Mucosa of rectum (tissue), 2 donors: ENCODE results near the gene NHEJ1.

Source experiments
- H3K27ac ChIP-seq, 2 donors: one replicate each; pipeline ENCODE4 v1.7.0; 2013; ENCODE audit warnings: inconsistent platforms in 2 of 2, low read depth in 2 of 2, low read length in 2 of 2
- H3K27me3 ChIP-seq, 2 donors: one replicate each; pipeline ENCODE4 v1.7.0; 2013; ENCODE audit warnings: low read length in 2 of 2; ENCODE audit not compliant: control insufficient read depth in 2 of 2, insufficient read depth in 2 of 2
- H3K36me3 ChIP-seq, 2 donors: one replicate each; pipeline ENCODE4 v1.7.0; 2013; ENCODE audit warnings: low read length in 2 of 2; ENCODE audit not compliant: control insufficient read depth in 2 of 2, insufficient read depth in 2 of 2
- H3K4me1 ChIP-seq, 2 donors: one replicate each; pipeline ENCODE4 v1.7.0; 2013; ENCODE audit warnings: low read length in 2 of 2, mild to moderate bottlenecking in 1 of 2; ENCODE audit not compliant: control insufficient read depth in 2 of 2, insufficient read depth in 2 of 2
- H3K4me3 ChIP-seq, 2 donors: one replicate each; pipeline ENCODE4 v1.7.0; 2013; ENCODE audit warnings: low read length in 2 of 2
- H3K9ac ChIP-seq, 2 donors: one replicate each; pipeline ENCODE4 v1.7.0; 2013; ENCODE audit warnings: low read length in 2 of 2, low read depth in 1 of 2, mild to moderate bottlenecking in 1 of 2
- H3K9me3 ChIP-seq, 2 donors: one replicate each; pipeline ENCODE4 v1.7.0; 2013; ENCODE audit warnings: low read length in 2 of 2; ENCODE audit not compliant: control insufficient read depth in 2 of 2
- donor health status: healthy.
- donor health status: Normal muscosa, but diverticular disease.

Gene NHEJ1

DNA sequence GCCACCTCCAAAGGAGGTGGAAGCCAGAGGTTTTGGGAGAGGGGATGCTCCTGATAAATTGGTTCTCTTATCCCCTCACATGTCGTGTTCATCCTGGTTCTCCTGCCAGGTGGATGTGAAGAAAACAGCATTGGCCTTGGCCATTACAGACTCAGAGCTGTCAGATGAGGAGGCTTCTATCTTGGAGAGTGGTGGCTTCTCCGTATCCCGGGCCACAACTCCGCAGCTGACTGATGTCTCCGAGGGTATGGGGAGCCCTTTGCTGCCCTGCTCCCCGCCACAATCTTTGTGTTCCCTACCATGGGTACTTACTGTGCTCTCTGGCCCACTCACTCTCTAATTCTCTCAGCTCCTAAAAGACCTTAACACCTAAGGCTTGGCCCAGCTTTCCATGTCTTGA is 20.9 kb upstream of the NHEJ1 start:
- Histone ChIP-seq H3K36me3 (peaks cover 45 to 50% of the 10 kb centered on the region in 2 donors), H3K27ac (no peak overlapping the region), H3K4me1 (peaks cover 24 to 29% of the 10 kb centered on the region in 2 donors), H3K9me3 (no peaks in the 10 kb centered on the region), H3K9ac (no peak overlapping the region), H3K27me3 (no peaks in the 10 kb centered on the region), H3K4me3 (no peak overlapping the region)

DNA sequence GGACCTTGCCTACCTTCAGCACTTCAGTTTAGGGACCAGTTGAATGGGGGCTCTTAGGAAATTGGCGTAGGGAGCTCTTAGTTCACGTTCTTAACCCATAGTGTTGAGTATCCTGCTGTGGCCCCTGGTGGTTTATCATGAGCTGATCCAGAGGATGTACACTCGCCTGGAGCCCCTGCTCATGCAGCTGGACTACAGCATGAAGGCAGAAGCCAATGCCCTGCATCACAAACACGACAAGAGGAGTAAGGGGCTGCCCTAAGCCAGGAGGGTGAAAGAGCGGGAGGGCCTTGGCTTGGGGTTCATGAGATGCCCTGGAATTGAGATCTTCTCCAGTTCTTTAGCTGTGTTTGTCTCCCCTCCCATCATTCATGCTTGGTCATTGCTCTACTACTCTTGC is 20.3 kb upstream of the NHEJ1 start:
- Histone ChIP-seq H3K36me3 (peaks cover 45 to 50% of the 10 kb centered on the region in 2 donors), H3K9ac (no peak overlapping the region), H3K27ac (no peak overlapping the region), H3K27me3 (no peaks in the 10 kb centered on the region), H3K9me3 (no peaks in the 10 kb centered on the region), H3K4me3 (no peak overlapping the region), H3K4me1 (peaks cover 25 to 32% of the 10 kb centered on the region in 2 donors)

DNA sequence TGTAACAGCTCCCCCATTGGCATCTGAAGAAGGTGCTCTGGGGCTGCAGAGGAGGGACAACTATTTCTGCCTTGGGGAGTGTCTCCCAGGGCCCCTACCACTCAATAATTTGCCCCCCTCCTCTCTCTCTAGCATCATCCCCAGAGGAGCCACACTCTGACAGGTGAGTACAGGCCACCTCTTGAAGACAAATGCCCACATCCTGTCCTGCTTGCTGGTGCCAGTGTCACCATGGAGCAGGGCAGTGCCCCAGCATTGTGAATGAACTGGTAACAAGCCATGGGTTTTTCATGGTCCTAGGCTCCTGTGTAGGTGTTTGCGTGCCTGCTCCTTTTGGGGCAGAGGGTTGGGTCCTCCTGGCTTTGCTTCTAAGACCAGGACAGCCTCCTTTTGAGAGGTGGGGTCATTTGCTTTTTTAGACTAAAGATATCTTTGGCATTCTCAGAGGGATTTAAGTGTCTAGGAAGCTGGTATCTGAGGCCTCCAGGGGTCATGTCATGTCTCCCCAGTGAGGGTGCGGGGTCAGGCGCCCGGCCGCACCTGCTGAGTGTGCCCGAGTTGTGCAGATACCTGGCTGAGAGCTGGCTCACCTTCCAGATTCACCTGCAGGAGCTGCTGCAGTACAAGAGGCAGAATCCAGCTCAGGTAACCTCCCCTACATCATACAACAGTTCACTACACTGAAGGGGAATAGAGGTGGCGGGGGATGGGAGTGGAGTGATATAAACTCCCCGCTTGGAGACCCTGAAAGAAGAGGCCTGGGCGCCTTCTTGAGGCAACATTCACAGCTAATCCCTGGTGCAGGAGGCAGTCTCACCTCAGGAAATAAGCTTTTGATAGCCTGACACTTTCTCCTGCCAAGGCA is 19.2 kb upstream of the NHEJ1 start:
- H3K9ac ChIP-seq = no peak overlapping the region
- H3K27me3 ChIP-seq = no peaks in the 10 kb centered on the region
- H3K9me3 ChIP-seq = no peaks in the 10 kb centered on the region
- H3K27ac ChIP-seq = no peak overlapping the region
- peaks cover 48 to 53% of the 10 kb centered on the region in 2 donors for H3K36me3 ChIP-seq
- H3K4me3 ChIP-seq = peak overlapping the region in 1 of 2 donors; percentile 95
- H3K4me1 ChIP-seq = peaks cover 33 to 39% of the 10 kb centered on the region in 2 donors

DNA sequence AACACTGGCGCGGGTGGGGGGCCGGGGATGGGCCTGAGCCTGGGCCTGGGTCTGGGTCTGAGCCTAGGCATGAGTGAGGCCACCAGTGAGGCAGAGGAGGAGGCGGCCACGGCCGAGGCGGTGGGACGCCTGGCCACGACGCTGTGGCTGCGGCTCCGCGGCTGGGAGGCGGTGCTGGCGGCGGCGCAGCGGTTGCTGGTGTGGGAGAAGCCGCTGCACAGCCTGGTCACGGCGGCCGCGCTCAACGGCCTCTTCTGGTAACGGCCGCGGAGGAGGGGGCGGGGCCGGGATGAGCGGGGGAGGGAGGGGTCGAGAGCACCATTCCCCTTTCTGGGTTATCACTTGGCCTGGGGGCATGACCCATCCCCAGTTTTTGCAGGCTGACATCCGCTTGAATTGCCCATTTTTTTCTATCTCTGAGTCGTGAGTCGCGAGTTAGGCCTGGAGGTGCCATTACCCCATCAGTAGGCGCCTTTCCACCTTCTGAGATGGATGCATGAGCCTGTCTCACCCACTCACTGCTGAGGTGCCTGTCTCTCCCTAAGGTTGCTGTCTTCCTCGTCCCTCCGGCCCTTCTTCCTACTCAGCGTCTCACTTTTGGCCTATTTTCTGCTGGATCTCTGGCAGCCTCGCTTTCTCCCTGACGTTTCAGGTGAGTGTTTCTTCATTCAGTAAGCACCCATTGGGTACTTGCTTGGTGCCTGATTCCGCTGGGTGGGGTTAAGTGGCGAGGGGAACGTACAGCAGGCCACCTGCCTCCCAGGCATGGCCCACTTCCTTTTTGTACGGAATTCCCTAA is 18.0 kb upstream of the NHEJ1 start:
- H3K9me3 ChIP-seq = no peaks in the 10 kb centered on the region
- H3K36me3 ChIP-seq = peaks cover 50 to 53% of the 10 kb centered on the region in 2 donors
- peaks cover 36 to 37% of the 10 kb centered on the region in 2 donors for H3K4me1 ChIP-seq
- peak overlapping the region; percentile 88 to 99 for H3K27ac ChIP-seq
- H3K9ac ChIP-seq = peak overlapping the region; percentile 78 to 97
- peak overlapping the region; percentile 95 to 98 for H3K4me3 ChIP-seq
- H3K27me3 ChIP-seq = no peaks in the 10 kb centered on the region

DNA sequence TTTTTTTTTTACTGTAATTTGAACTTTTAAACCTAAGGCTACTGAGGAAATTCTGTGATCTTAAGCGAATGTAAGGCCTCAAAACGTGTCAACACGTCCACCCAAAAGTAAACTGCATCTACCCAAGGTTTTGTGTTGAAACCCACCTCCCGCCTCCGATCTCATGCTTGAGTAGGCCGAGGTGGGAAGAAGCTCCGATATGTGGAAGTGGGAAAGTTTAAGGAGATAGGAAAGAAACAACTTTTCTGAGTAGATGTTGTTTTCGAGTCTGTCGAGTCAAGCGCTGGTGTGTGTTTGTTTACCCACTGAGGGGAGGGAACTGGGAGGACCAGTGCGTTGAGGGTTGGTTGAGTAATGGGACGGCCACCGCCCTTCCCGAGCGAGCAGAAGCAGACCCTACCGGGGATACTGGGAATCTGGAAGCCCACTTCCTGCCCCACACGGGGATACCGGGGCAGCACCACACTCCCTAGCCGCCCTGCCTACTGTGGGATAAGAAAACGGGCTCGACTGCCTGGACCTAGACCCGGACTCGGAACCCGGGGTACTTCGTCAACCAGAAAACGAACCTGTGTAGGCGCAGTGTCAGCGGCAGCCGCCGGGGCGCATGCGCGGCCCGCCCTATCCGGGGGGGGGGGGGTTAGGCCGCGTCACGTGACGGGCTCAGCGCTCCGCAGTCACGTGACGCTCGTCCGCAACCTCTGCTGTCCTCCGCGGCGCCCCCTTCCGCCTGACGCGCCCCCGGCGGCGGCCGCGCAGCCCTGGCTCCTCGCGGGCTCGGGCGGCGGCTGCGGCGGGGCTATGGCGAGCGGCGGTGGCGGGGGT is 17.1 kb upstream of the NHEJ1 start, which contains the start of gene RETREG2:
TSS of gene RETREG2 (plus strand) at position 724 of the 825 bp plus-strand sequence. CDS start at position 802, 78 bp downstream.
- Histone ChIP-seq H3K4me1 (peaks cover 30% of the 10 kb centered on the region in 2 donors), H3K27ac (peak within 1 kb of the TSS; percentile 99 to 100), H3K36me3 (peaks cover 50 to 53% of the 10 kb centered on the region in 2 donors), H3K9ac (peak within 1 kb of the TSS; percentile 97 to 98), H3K27me3 (no peaks in the 10 kb centered on the region), H3K4me3 (peak within 1 kb of the TSS; percentile 95 to 98), H3K9me3 (no peaks in the 10 kb centered on the region)

DNA sequence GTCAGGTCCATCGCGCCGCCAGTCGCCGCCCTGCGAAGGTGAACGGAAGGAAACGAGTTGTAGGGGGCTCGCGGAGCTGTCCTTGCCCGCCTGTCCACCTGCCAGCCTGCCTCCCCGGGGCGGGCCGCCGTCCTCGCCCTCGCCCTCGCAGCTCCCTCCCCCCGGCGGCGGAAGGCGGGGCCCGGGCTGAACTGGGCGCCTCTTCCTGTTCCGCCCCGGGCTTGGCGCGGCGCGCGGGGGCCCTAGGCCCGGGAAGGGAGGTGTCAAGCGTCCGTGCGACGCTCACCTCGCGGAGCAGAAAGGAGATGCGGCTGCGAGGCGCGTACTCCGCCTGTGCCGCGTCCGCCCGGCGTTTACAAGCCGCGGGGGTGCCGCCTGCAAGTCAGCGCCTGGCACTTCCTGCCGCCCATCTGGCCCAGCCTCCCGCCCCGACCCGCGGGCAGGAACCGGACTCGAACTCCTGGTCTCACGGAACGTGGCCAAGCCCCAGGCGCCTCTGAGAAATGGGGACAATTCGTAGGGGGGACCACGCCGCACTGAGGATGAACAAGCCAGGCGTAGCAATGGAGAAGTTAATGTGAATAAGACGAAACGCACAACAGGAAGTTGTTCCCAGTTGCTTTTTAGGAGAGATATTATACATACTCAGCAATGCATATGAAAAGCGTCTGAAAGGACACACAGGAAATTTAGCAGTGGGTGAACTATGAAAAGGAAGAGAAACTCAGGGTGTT is 16.4 kb upstream of the NHEJ1 start, which contains the start of gene CNPPD1:
TSS of gene CNPPD1 (minus strand) at position 108 of the 734 bp plus-strand sequence. CDS start at position 11, 97 bp downstream.
- H3K36me3 ChIP-seq = peaks cover 50 to 53% of the 10 kb centered on the region in 2 donors
- H3K4me1 ChIP-seq = peaks cover 22 to 25% of the 10 kb centered on the region in 2 donors
- H3K4me3 ChIP-seq = peak within 1 kb of the TSS; percentile 95 to 98
- no peaks in the 10 kb centered on the region for H3K27me3 ChIP-seq
- peak within 1 kb of the TSS; percentile 97 to 98 for H3K9ac ChIP-seq
- no peaks in the 10 kb centered on the region for H3K9me3 ChIP-seq
- H3K27ac ChIP-seq = peak within 1 kb of the TSS; percentile 99 to 100

DNA sequence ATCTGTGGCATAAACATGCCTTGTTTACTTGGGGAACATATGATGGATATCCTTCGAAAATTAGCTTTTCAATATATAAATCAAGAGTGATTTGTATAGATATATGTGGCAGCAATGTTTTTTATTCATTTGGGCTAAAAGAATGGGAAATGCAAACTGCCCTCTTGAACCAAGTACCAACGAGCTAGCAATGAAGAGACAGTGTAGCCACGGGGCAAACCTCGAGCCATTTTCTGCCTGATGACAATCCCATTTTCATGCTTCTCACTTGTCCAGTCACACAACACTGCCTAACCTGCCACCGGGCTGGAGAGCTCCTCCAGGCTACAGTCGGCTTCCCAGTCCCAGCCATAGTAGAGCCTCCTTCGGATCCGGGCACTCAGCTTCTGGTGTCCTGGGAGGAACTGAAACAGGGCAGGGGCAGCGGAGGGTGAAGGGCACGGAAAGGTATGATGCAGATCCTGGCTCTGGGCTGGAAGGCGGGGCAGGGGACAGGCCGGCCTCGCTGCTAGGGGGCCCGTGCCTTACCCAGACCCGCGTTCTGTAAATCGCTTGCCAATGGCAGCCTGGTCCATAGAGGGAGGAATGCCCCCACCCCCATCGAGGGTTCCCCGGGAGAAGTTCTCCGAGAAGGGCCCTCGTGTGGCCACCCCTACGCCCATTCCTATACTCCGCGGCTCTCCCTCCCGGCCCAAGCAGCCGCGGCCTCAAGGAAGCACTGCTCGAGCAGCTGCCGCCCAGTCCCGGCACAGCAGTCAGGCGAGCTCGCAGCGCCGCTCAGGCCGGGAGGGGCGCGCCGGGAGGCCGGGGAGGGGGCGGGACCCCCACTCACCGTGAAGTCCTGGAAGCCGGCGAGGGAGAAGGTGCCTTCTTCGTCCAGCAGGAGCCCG is 15.6 kb upstream of the NHEJ1 start:
- Histone ChIP-seq H3K36me3 (peaks cover 50 to 53% of the 10 kb centered on the region in 2 donors), H3K4me3 (peak overlapping the region; percentile 95 to 98), H3K9ac (peak overlapping the region; percentile 97 to 98), H3K27me3 (no peaks in the 10 kb centered on the region), H3K4me1 (peaks cover 26 to 31% of the 10 kb centered on the region in 2 donors), H3K27ac (peak overlapping the region; percentile 99 to 100), H3K9me3 (no peaks in the 10 kb centered on the region)

DNA sequence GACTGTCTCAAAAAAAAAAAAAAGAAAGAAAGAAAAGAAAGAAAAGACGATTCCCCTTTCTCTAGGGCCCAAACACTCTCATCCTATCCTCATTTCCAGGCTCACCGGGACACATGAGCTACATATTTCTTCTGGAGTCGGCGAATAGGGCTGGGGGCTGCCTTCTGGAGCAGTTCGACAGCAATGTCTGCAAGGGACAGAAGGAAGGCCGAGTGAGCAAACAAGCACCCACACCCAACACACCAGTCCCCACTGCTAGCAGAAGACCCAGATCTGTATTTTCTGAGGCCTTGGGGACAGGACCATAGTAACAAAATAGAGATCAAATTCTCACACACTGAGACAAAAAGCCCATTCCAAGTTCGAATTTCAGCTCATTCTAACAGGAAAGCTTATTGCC is 14.9 kb upstream of the NHEJ1 start:
- peak overlapping the region in 1 of 2 donors; percentile 99 for H3K27ac ChIP-seq
- peak overlapping the region; percentile 97 to 98 for H3K9ac ChIP-seq
- H3K4me3 ChIP-seq = peak overlapping the region; percentile 95 to 98
- peaks cover 43 to 46% of the 10 kb centered on the region in 2 donors for H3K36me3 ChIP-seq
- peaks cover 26 to 36% of the 10 kb centered on the region in 2 donors for H3K4me1 ChIP-seq
- H3K9me3 ChIP-seq = no peaks in the 10 kb centered on the region
- no peaks in the 10 kb centered on the region for H3K27me3 ChIP-seq
